SU-DHL-6 (cell line): Measurements from ENCODE around the gene UBA1.

Source experiments
- H2AFZ ChIP-seq: fragments of 200-600 bp; sonication (generic); 2 replicates; pipeline ENCODE4 v1.6.1; 2014; ENCODE audit warnings: low read depth, mild to moderate bottlenecking, moderate library complexity, mixed read lengths, antibody characterized with exemption, low read length; ENCODE audit not compliant: severe bottlenecking
- H3F3A ChIP-seq: fragments of 200-600 bp; shearing (Covaris generic); 2 replicates; pipeline ENCODE4 v1.6.0; 2016; ENCODE audit warnings: antibody characterized with exemption, mild to moderate bottlenecking; ENCODE audit not compliant: insufficient read depth
- H3K27ac ChIP-seq: fragments of 200-600 bp; sonication (generic); 2 replicates; pipeline ENCODE4 v1.5.1; 2016; ENCODE audit warnings: low read depth, mild to moderate bottlenecking, low read length, moderate library complexity, mixed read lengths
- H3K27me3 ChIP-seq: fragments of 200-600 bp; sonication (generic), shearing (Covaris generic); 2 replicates; pipeline ENCODE4 v1.6.0; 2014; ENCODE audit warnings: mild to moderate bottlenecking, low read length
- H3K36me3 ChIP-seq: fragments of 200-600 bp; sonication (generic); 2 replicates; pipeline ENCODE4 v1.6.1; 2014; ENCODE audit warnings: mild to moderate bottlenecking, low read length, mixed read lengths
- H3K4me2 ChIP-seq: fragments of 300-600, 200-600 bp; shearing (Covaris generic), sonication (generic); 2 replicates; pipeline ENCODE4 v1.6.0; 2014; ENCODE audit warnings: low read length, low read depth, mild to moderate bottlenecking; ENCODE audit not compliant: poor library complexity, severe bottlenecking
- H3K4me3 ChIP-seq: fragments of 200-600 bp; sonication (generic); 2 replicates; pipeline ENCODE4 v1.5.1; 2014; ENCODE audit warnings: antibody characterized with exemption, low read length, mild to moderate bottlenecking, mixed read lengths; ENCODE audit not compliant: insufficient read depth, poor library complexity, severe bottlenecking
- H3K79me2 ChIP-seq: fragments of 200-600 bp; sonication (generic); 2 replicates; pipeline ENCODE4 v1.6.1; 2014; ENCODE audit warnings: mild to moderate bottlenecking, low read length, moderate library complexity; ENCODE audit not compliant: insufficient read depth
- H3K9ac ChIP-seq: fragments of 200-600 bp; sonication (generic); 2 replicates; pipeline ENCODE4 v1.7.0; 2014; ENCODE audit warnings: mild to moderate bottlenecking, low read length
- H3K9me2 ChIP-seq: fragments of 200-600 bp; sonication (generic); replicated peaks from 2 replicates; pipeline ENCODE4 v1.6.1; 2014; ENCODE audit warnings: low read length; ENCODE audit not compliant: insufficient read depth
- H3K9me3 ChIP-seq: fragments of 200-600 bp; sonication (generic); 2 replicates; pipeline ENCODE4 v1.6.1; 2014; ENCODE audit warnings: low read length, mixed read lengths; ENCODE audit not compliant: insufficient read depth
- H4K20me1 ChIP-seq: fragments of 200-600 bp; sonication (generic); 2 replicates; pipeline ENCODE4 v1.6.1; 2014; ENCODE audit warnings: low read depth, mild to moderate bottlenecking, antibody characterized with exemption, low read length, moderate library complexity, mixed read lengths
- CTCF ChIP-seq: fragments of 200-600 bp; sonication (generic); IDR thresholded peaks from one replicate; pipeline ENCODE4 v1.5.1; 2017; ENCODE audit warnings: antibody characterized with exemption, mild to moderate bottlenecking, low read length, moderate library complexity; ENCODE audit not compliant: insufficient read depth, poor library complexity, severe bottlenecking
- EZH2phosphoT487 ChIP-seq: fragments of 200-600 bp; sonication (generic), shearing (Covaris generic); conservative IDR thresholded peaks from 2 replicates; pipeline ENCODE4 v1.6.1; 2018; ENCODE audit warnings: mild to moderate bottlenecking, antibody characterized with exemption, low read length, moderate library complexity, mixed read lengths

Gene UBA1

GRCh38 chrX:47239898-47240545 lies 46.4 kb downstream of the UBA1 start:
- H3K4me3 ChIP-seq = no peak overlapping the region
- H3K79me2 ChIP-seq = peaks cover 30% of the 10 kb centered on the region
- no peak overlapping the region for H3K27ac ChIP-seq
- H3K9me3 ChIP-seq = no peaks in the 10 kb centered on the region
- H3K27me3 ChIP-seq = no peaks in the 10 kb centered on the region
- H3F3A ChIP-seq = no peaks in the 10 kb centered on the region
- H3K36me3 ChIP-seq = no peaks in the 10 kb centered on the region
- H3K9me2 ChIP-seq = no peaks in the 10 kb centered on the region
- H3K4me2 ChIP-seq = no peak overlapping the region
- no peak overlapping the region for H2AFZ ChIP-seq
- H3K9ac ChIP-seq = no peak overlapping the region
- no peaks in the 10 kb centered on the region for H4K20me1 ChIP-seq
- TF ChIP-seq EZH2phosphoT487 (no peak), CTCF (no peak)

DNA sequence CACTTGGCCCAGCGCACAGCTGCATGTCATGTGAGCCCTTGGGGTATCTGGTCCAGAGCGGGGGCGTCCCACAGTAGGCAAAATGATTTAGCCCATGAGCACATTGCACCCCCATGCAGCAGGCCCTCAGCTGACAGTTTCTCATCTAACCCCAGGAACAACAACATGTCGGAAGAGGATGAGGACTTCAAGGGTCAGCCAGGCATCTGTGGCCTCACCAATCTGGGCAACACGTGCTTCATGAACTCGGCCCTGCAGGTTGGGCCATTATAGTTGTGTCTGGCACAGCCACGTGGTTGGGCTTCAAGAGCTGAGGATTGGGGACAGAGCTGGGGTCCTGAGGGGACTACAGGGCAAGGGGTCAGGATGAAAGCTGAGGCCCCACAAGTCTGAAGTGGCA lies 47.0 kb downstream of the UBA1 start:
- Histone ChIP-seq H3K79me2 (peaks cover 24% of the 10 kb centered on the region), H3K36me3 (no peaks in the 10 kb centered on the region), H3K27me3 (no peaks in the 10 kb centered on the region), H3K4me2 (no peak overlapping the region), H4K20me1 (no peaks in the 10 kb centered on the region), H2AFZ (no peak overlapping the region), H3F3A (no peaks in the 10 kb centered on the region), H3K9me3 (no peaks in the 10 kb centered on the region), H3K4me3 (no peak overlapping the region), H3K9ac (no peak overlapping the region), H3K9me2 (no peaks in the 10 kb centered on the region), H3K27ac (no peak overlapping the region)
- TF ChIP-seq CTCF = no peak
- TF ChIP-seq EZH2phosphoT487 = no peak

DNA sequence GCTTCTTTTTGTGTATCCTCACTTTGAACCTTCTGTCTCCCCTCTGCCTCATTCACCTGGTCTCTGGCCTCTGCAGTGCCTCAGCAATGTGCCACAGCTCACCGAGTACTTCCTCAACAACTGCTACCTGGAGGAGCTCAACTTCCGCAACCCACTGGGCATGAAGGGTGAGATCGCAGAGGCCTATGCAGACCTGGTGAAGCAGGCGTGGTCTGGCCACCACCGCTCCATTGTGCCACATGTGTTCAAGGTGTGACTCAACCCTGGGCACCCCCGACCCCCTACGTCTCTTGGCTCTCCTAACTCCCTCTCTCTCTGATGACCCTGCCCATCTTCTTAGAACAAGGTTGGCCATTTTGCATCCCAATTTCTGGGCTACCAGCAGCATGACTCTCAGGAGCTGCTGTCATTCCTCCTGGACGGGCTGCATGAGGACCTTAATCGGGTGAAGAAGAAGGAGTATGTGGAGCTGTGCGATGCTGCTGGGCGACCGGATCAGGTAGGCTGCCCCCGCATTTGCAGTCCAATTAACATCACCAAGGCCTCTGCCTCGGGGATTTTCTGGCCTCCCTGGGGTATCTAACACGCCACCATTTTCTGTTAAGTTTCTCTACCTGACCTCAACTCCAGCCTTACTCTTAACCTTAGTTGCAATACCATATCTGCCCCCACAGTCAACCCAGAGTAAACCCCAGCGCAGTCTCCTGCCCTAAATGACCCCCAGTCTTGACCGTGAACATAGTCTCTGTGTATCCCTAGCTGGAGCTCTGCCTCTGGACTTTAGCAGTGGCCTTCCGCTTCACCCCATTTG lies 47.8 kb downstream of the UBA1 start:
- Histone ChIP-seq H3K79me2 (peaks cover 16% of the 10 kb centered on the region), H3K9me3 (no peaks in the 10 kb centered on the region), H3K27ac (no peak overlapping the region), H3K4me3 (no peak overlapping the region), H3K9ac (no peak overlapping the region), H3K4me2 (no peak overlapping the region), H3F3A (no peaks in the 10 kb centered on the region), H3K36me3 (no peaks in the 10 kb centered on the region), H4K20me1 (no peaks in the 10 kb centered on the region), H3K9me2 (no peaks in the 10 kb centered on the region), H2AFZ (no peak overlapping the region), H3K27me3 (no peaks in the 10 kb centered on the region)
- no peak for TF ChIP-seq CTCF
- TF ChIP-seq EZH2phosphoT487 = no peak
